Colonic mucosa (tissue), 4 donors: Measurements from ENCODE around the gene HSP90AB1. TPM values are rescaled to one million over a fixed set of nuclear protein-coding genes. Genes with fewer than 3 reads are reported as not detected.

Source experiments
- DNase-seq: peaks from one replicate; pipeline ENCODE4 v3.0.0-alpha.2; 2020
- H3K27ac ChIP-seq: fragments of 200-600 bp; one replicate; pipeline ENCODE4 v1.8.0; 2021
- H3K27me3 ChIP-seq: fragments of 200-600 bp; one replicate; pipeline ENCODE4 v1.8.0; 2021
- H3K36me3 ChIP-seq: fragments of 200-600 bp; one replicate; pipeline ENCODE4 v1.8.0; 2021
- H3K4me1 ChIP-seq: fragments of 200-600 bp; one replicate; pipeline ENCODE4 v1.8.0; 2021; ENCODE audit warnings: mild to moderate bottlenecking
- H3K4me3 ChIP-seq: fragments of 200-600 bp; one replicate; pipeline ENCODE4 v1.8.0; 2021
- H3K9ac ChIP-seq, 2 donors: one replicate each; pipeline ENCODE4 v1.7.0; 2013; ENCODE audit warnings: control low read depth in 2 of 2, low read depth in 2 of 2, low read length in 2 of 2
- H3K9me3 ChIP-seq: fragments of 200-600 bp; one replicate; pipeline ENCODE4 v1.8.0; 2021
- intact Hi-C: fragments of 100-400 bp; cut with DNase I; formaldehyde crosslinking; loops from one replicate; pipeline ENCODE4 v1.14.1; 2022
- total RNA-seq, 2 donors: library from RNA; stranded (reverse); fragmentation: NEBNext Ultra II Directional in 1 of 2; extraction: Animal tissue kit (Norgen Biotek cat#: 25700) in 1 of 2; gene quantifications; one replicate each; pipeline ENCODE4 v1.2.1, GENCODE V29; 2021
- TF ChIP-seq, protein P1 (sequence below): fragments of 200-600 bp; IDR thresholded peaks from one replicate; pipeline ENCODE4 v1.8.0; 2022; ENCODE audit warnings: antibody characterized with exemption, mild to moderate bottlenecking
- donor health status: healthy.
- donor health status: DM: no; HTN: no; CAD: no.
- donor health status: DM: no; HTN: no; CAD: no.

HSP90AB1 gene
- total RNA-seq, 2 donors from 2014 or later, result 409 to 1,163 TPM

- H3K36me3 ChIP-seq, result no peaks in the 10 kb centered on the region
- H3K4me3 ChIP-seq, result no peak overlapping the region
- intact Hi-C loops, result loop anchor here (5.0 kb wide), 1 partner anchor 137 kb away; no protein-coding TSS in a partner anchor
- H3K9ac ChIP-seq, result peak overlapping the region in 1 of 2 donors; percentile 44
- H3K27ac ChIP-seq, result no peak overlapping the region
- H3K4me1 ChIP-seq, result no peaks in the 10 kb centered on the region
- TF ChIP-seq, protein P1, sequence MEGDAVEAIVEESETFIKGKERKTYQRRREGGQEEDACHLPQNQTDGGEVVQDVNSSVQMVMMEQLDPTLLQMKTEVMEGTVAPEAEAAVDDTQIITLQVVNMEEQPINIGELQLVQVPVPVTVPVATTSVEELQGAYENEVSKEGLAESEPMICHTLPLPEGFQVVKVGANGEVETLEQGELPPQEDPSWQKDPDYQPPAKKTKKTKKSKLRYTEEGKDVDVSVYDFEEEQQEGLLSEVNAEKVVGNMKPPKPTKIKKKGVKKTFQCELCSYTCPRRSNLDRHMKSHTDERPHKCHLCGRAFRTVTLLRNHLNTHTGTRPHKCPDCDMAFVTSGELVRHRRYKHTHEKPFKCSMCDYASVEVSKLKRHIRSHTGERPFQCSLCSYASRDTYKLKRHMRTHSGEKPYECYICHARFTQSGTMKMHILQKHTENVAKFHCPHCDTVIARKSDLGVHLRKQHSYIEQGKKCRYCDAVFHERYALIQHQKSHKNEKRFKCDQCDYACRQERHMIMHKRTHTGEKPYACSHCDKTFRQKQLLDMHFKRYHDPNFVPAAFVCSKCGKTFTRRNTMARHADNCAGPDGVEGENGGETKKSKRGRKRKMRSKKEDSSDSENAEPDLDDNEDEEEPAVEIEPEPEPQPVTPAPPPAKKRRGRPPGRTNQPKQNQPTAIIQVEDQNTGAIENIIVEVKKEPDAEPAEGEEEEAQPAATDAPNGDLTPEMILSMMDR, result peak; percentile 56
- DNase-seq, result peak; percentile 61
- H3K9me3 ChIP-seq, result no peaks in the 10 kb centered on the region
- no peaks in the 10 kb centered on the region for H3K27me3 ChIP-seq
Observed at GRCh38 chr6:44234101-44235025, 12.5 kb upstream of the HSP90AB1 start.

GRCh38 chr6:44235269-44235668, 11.6 kb upstream of the HSP90AB1 start:
- Histone ChIP-seq H3K27ac (no peak overlapping the region), H3K36me3 (no peaks in the 10 kb centered on the region), H3K9me3 (no peaks in the 10 kb centered on the region), H3K9ac (peak overlapping the region in 1 of 2 donors; percentile 44), H3K27me3 (no peaks in the 10 kb centered on the region), H3K4me1 (no peaks in the 10 kb centered on the region), H3K4me3 (no peak overlapping the region)
- no peak for DNase-seq
- intact Hi-C loops, result loop anchor here (5.0 kb wide), 1 partner anchor 138 kb away; no protein-coding TSS in a partner anchor
- TF ChIP-seq, protein P1, result no peak

DNA sequence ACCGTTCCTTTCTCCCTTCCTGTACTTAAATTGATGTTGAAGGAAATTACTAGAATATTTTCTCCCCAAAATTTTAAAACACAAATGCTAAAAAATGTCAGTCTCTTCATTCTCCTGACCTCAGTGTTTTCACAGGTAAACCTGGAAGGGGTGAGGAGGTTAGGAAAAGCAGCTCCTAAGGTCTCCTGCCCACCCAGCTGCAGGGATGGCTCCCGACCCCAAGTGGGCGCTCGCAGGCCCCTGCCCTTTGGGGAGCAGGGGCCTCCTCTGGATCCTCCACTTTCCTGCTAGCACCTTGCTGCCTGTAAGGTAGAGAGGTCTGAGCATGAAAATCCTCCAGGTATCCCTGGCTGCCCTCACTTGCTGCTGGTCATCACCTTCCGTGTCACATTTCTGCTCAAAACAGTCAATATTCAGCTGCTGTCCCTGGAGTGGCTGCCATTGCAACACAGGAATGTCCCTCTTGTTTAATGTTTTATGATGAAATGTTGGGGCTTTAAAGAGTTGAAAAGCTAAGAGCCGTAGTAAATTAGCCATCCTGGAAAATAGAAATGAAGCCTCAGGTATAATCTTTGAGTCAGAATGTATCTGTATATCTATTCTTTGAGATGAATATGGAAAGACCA, 10.9 kb upstream of the HSP90AB1 start:
- intact Hi-C loops, result loop anchor here (5.0 kb wide), 1 partner anchor 139 kb away; no protein-coding TSS in a partner anchor

DNA sequence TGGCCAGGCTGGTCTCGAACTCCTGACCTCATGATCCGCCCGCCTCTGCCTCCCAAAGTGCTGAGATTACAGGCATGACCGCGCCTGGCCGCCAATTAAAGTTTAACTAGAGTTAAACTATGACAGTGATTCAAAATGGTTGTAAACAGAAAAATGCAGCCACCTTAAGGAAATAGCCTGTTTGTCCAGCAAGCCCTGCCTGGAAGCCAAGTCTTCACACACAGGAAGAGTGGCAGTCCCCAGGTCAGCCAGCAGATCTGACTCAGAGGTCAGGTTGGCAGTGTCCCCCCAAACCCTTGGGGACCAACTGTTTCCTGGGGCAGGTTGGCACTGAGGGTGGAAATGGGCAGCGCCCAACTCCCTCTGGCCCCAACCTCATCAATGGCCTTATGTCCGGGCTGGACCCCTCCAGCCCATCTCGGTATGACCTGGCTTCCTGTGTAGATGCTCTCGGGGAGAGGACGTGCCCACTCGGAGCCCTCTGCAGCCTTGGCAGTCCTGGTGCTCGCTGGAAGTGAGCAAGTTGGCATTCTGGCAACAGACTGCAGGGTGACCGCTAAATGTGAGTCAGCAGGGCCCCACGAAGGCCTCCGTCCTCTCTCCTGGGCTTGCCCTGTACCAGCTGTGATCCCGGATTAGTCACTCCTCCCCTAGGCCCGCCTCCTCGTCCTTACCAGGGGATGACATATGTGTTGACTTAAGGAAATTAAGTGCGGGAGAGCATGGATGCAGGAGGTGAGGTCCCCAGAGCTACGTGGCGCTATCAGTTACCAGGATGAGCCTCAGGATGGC, 9.7 kb upstream of the HSP90AB1 start:
- H3K27me3 ChIP-seq, result no peaks in the 10 kb centered on the region
- intact Hi-C loops, result loop anchor here (5.0 kb wide), 1 partner anchor 140 kb away; no protein-coding TSS in a partner anchor

More for the DNA sequence above, 10.9 kb upstream of the HSP90AB1 start:
- Histone ChIP-seq H3K9ac (no peak overlapping the region), H3K36me3 (no peaks in the 10 kb centered on the region), H3K4me1 (no peaks in the 10 kb centered on the region), H3K4me3 (no peak overlapping the region), H3K27me3 (no peaks in the 10 kb centered on the region), H3K27ac (no peak overlapping the region), H3K9me3 (no peaks in the 10 kb centered on the region)
- no peak for DNase-seq
- TF ChIP-seq, protein P1, result no peak

More for the DNA sequence above, 9.7 kb upstream of the HSP90AB1 start:
- Histone ChIP-seq H3K4me1 (no peaks in the 10 kb centered on the region), H3K4me3 (peak overlapping the region; percentile 41), H3K9me3 (no peaks in the 10 kb centered on the region), H3K27ac (peak overlapping the region; percentile 96), H3K36me3 (no peaks in the 10 kb centered on the region), H3K9ac (peak overlapping the region; percentile 93 to 94)
- peak; percentile 96 for DNase-seq
- TF ChIP-seq, protein P1, result no peak
